AG04449 (cell line): Measurements from ENCODE around the gene GPATCH8.

Experiments
- CTCF ChIA-PET: fragments of 350-600 bp; formaldehyde crosslinking; extraction: SDS; loops from one replicate; lab custom pipeline; 2021; ENCODE audit warnings: antibody characterized with exemption; lab: Yijun Ruan, JAX
- POLR2A ChIA-PET: fragments of 400-600, 350-600 bp; formaldehyde crosslinking; extraction: SDS; loops from one replicate; lab custom pipeline; 2020; ENCODE audit warnings: antibody characterized with exemption, inconsistent platforms; lab: Yijun Ruan, JAX
- DNase-seq: peaks from one replicate; pipeline ENCODE4 v3.0.0-alpha.2; 2010; ENCODE audit warnings: low read depth, low spot score
- H3K4me3 ChIP-seq: 2 replicates; pipeline ENCODE4 v1.5.1; 2011; ENCODE audit warnings: low read depth, mild to moderate bottlenecking, control low read depth, low read length
- CTCF ChIP-seq: IDR thresholded peaks from one replicate; pipeline ENCODE4 v1.5.1; 2011; ENCODE audit warnings: mild to moderate bottlenecking, moderate library complexity, low read length, control low read depth, inconsistent platforms; ENCODE audit not compliant: insufficient read depth; ENCODE audit errors: missing control alignments

GPATCH8 gene

GRCh38 chr17:44359458-44360143, 143.6 kb downstream of the GPATCH8 start:
- DNase-seq: no peak
- ChIA-PET CTCF (interaction anchor here (0.7 to 10.9 kb wide), 9 partner anchors 8 to 174 kb away, joined by 3 to 165 read pairs (median 11); partner anchors contain the start of gene GRN), POLR2A (no interaction called here)
- H3K4me3 ChIP-seq: no peak overlapping the region
- TF ChIP-seq CTCF: no peak

DNA sequence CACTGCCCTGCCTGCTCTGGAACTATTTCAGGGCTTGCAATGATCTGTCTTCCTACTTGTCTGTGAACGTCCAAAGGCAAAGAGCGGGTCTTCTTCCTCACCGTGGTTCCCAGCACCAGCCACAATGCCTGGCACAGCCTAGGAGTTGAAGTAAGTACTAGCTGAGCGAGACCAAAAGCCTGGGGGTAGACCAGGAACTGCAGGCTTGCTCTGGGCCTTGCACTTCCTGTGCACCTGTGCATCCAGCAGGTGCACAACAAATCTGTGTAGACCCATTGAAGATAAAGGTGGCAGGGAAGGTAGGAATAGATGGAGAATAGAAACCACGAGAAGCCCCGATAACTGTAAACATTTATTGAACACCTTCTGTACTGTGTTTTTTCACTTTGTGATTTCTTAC, 144.2 kb downstream of the GPATCH8 start:
- no peak for TF ChIP-seq CTCF
- H3K4me3 ChIP-seq: no peak overlapping the region
- POLR2A ChIA-PET: no interaction called here
- CTCF ChIA-PET: interaction anchor here (0.9 to 10.9 kb wide), 8 partner anchors 8 to 164 kb away, joined by 3 to 165 read pairs (median 12); partner anchors contain the start of gene GRN
- no peak for DNase-seq

DNA sequence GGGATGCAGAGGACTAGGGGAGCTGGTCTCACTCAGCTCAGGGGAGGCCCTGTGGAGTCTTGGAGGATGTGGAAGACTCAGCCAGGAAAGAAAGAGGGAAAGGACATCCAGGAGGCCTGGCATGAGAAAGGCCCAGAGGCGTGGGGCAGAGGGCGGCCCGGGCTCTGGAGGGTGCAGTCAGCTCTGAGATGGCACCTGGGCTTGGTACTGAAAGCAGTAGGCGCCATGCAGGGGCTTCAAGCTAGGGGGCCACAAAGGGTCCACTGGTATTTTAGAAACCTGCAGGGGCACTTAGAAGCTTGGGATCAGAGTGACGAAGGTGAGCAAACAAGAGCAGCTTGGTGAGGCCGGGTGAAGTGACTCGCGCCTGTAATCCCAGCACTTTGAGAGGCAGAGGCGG, 145.1 kb downstream of the GPATCH8 start:
- CTCF ChIA-PET: interaction anchor here (0.9 to 10.9 kb wide), 8 partner anchors 7 to 160 kb away, joined by 3 to 165 read pairs (median 9); partner anchors contain the start of gene GRN
- H3K4me3 ChIP-seq: no peak overlapping the region
- POLR2A ChIA-PET: interaction anchor here (1.2 kb wide), 1 partner anchor 13 kb away, joined by 3 read pairs; the partner anchor contains the start of gene GRN

GRCh38 chr17:44356241-44356640, 147.0 kb downstream of the GPATCH8 start:
- TF ChIP-seq CTCF: no peak
- ChIA-PET POLR2A (no interaction called here), CTCF (interaction anchor here (0.8 to 9.5 kb wide), 5 partner anchors 7 to 240 kb away, joined by 3 to 165 read pairs (median 16); partner anchors contain the start of genes FAM171A2 and GRN)
- DNase-seq: no peak
- H3K4me3 ChIP-seq: no peak overlapping the region

More for the DNA sequence above, 145.1 kb downstream of the GPATCH8 start:
- no peak for TF ChIP-seq CTCF
- DNase-seq: no peak

DNA sequence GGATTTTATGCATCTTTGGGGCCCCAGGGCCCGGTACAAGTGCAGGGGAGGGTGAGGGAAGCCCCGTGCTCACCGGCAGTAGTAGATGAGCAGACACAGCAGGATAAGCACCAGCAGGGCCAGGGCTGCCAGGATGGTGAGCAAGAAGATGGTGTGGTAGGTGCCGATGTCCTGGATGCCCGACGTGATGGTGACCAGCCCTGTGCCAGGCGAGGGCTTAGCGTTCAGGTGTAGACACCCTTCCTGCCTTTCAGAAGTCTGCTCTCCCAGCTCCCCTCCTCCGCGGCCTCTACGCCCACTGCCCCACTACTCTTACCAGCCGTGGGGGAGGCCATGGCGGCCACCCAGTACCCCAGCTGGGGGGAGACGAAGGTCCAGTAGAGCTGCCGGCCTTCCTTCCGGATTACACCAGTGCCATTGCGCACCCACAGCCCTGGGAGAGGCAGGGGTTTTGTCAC, 147.5 kb downstream of the GPATCH8 start:
- H3K4me3 ChIP-seq: no peak overlapping the region
- ChIA-PET CTCF (interaction anchor here (0.8 to 9.5 kb wide), 6 partner anchors 7 to 240 kb away, joined by 3 to 165 read pairs (median 8); partner anchors contain the start of genes FAM171A2 and GRN), POLR2A (no interaction called here)
- no peak for TF ChIP-seq CTCF
- DNase-seq: no peak
